IPS DF 4.7 (cell line): ENCODE measurements around the gene DLL3.

Experiments used
- DNase-seq: peaks from one replicate; pipeline ENCODE4 v3.0.0-alpha.2; 2013; ENCODE audit warnings: low spot score; ENCODE audit errors: extremely low read depth

DLL3 gene

GRCh38 chr19:39481229-39481545 lies 17.6 kb upstream of the DLL3 start:
- DNase-seq, result no peak

GRCh38 chr19:39481676-39482075 lies 17.1 kb upstream of the DLL3 start:
- no peak for DNase-seq

GRCh38 chr19:39483141-39483540 lies 15.6 kb upstream of the DLL3 start:
- no peak for DNase-seq

GRCh38 chr19:39489756-39490155 lies 9.0 kb upstream of the DLL3 start:
- DNase-seq, result no peak

GRCh38 chr19:39492225-39492624 lies 6.5 kb upstream of the DLL3 start:
- no peak for DNase-seq

- no peak for DNase-seq
Observed at GRCh38 chr19:39492788-39493187, 6.0 kb upstream of the DLL3 start.

GRCh38 chr19:39494661-39495060 lies 4.1 kb upstream of the DLL3 start:
- no peak for DNase-seq

GRCh38 chr19:39496063-39496462 lies 2.7 kb upstream of the DLL3 start:
- DNase-seq, result no peak

GRCh38 chr19:39497701-39497995 lies 1.1 kb upstream of the DLL3 start:
- DNase-seq, result no peak

GRCh38 chr19:39497996-39498797 lies 550 bp upstream of the DLL3 start:
- no peak for DNase-seq

- DNase-seq, result no peak
Observed at GRCh38 chr19:39499932-39500331, 1.2 kb downstream of the DLL3 start.

GRCh38 chr19:39500543-39500942 lies 1.8 kb downstream of the DLL3 start:
- DNase-seq, result no peak

GRCh38 chr19:39501340-39501739 lies 2.6 kb downstream of the DLL3 start:
- DNase-seq, result no peak

GRCh38 chr19:39502640-39503417 lies 4.1 kb downstream of the DLL3 start:
- DNase-seq, result no peak

GRCh38 chr19:39506598-39506943 lies 7.8 kb downstream of the DLL3 start:
- no peak for DNase-seq

- DNase-seq, result no peak
Observed at GRCh38 chr19:39506944-39507714, 8.4 kb downstream of the DLL3 start.

- no peak for DNase-seq
Observed at GRCh38 chr19:39507715-39508364, 9.1 kb downstream of the DLL3 start.

GRCh38 chr19:39508629-39509028 lies 9.9 kb downstream of the DLL3 start:
- DNase-seq, result no peak

GRCh38 chr19:39509233-39509632 lies 10.5 kb downstream of the DLL3 start:
- DNase-seq, result no peak

GRCh38 chr19:39512988-39513387 lies 14.2 kb downstream of the DLL3 start:
- DNase-seq, result no peak

- no peak for DNase-seq
Observed at GRCh38 chr19:39514840-39515550, 16.2 kb downstream of the DLL3 start, which contains the start of gene SELENOV. Gene SELENOV (plus strand): TSS chr19:39515139. CDS start chr19:39515213, 74 bp downstream.
